NT2/D1 (cell line): ENCODE measurements around the gene CACNA1E.

ENCODE experiments used
- SUZ12 ChIP-seq: IDR thresholded peaks from 2 replicates; pipeline ENCODE4 v1.6.1; 2011; ENCODE audit not compliant: insufficient read length, insufficient read depth; ENCODE audit errors: extremely low read depth
- YY1 ChIP-seq: IDR thresholded peaks from 2 replicates; pipeline ENCODE4 v1.6.1; 2011; ENCODE audit not compliant: insufficient read length, insufficient read depth
- ZNF274 ChIP-seq: IDR thresholded peaks from 2 replicates; pipeline ENCODE4 v1.6.1; 2011; ENCODE audit warnings: mild to moderate bottlenecking, low read depth, low read length

DNA sequence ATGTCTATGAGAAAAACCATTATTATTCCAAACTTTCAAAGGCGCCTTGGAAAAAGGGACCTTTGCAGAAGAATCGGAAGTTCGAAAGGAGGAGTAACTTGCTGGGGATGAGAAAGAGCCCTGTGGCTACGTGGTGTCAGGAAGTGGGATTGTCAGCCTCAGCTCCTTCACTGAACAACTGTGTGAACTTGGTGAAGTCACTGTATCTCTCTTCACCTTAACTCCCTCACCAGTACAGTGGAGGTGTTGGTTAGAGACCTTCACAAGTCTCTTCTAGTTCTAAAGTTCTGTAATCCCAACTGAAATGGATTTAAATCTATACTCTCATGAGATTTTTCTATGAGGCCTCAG, 285.6 kb downstream of the CACNA1E start:
- no peak for TF ChIP-seq ZNF274
- TF ChIP-seq YY1 = no peak
- no peak for TF ChIP-seq SUZ12
